ENCODE results near the gene PTPN6.

The PTPN6 gene

DNA sequence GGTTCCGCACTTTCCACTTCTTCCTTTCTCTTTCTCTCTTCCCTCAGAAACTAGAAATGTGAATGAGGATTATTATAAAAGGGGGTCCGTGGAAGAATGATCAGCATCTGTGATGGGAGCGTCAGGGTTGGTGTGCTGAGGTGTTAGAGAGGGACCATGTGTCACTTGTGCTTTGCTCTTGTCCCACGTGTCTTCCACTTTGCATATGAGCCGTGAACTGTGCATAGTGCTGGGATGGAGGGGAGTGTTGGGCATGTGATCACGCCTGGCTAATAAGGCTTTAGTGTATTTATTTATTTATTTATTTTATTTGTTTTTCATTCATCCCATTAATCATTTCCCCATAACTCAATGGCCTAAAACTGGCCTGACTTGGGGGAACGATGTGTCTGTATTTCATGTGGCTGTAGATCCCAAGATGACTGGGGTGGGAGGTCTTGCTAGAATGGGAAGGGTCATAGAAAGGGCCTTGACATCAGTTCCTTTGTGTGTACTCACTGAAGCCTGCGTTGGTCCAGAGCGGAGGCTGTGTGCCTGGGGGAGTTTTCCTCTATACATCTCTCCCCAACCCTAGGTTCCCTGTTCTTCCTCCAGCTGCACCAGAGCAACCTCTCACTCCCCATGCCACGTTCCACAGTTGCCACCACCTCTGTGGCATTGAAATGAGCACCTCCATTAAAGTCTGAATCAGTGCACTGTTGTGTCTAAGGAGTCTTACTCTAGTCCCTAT lies 28.0 kb upstream of the PTPN6 start:
- no peak for DNase-seq (ENCODE audit: low read depth)

DNA sequence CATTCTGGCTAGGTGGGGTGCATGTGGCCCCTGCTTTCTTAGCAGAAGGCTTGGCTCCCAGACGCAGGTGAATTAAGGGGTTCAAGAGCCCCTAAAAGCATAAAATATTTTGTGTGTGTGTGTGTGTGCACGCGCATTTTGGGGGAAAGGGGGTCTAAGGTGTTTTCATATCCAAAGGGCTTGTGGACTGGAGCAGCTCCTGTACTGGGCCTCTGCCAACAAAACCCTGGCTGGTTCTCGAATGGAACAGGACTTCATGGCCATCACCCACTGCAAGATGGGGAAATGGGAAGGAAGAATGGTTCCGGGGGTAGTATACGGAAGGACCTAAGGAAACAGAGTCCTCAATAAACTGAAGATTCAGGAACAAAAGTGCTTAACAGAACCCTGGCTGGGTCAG lies 27.3 kb upstream of the PTPN6 start:
- TF ChIP-seq, protein P1, sequence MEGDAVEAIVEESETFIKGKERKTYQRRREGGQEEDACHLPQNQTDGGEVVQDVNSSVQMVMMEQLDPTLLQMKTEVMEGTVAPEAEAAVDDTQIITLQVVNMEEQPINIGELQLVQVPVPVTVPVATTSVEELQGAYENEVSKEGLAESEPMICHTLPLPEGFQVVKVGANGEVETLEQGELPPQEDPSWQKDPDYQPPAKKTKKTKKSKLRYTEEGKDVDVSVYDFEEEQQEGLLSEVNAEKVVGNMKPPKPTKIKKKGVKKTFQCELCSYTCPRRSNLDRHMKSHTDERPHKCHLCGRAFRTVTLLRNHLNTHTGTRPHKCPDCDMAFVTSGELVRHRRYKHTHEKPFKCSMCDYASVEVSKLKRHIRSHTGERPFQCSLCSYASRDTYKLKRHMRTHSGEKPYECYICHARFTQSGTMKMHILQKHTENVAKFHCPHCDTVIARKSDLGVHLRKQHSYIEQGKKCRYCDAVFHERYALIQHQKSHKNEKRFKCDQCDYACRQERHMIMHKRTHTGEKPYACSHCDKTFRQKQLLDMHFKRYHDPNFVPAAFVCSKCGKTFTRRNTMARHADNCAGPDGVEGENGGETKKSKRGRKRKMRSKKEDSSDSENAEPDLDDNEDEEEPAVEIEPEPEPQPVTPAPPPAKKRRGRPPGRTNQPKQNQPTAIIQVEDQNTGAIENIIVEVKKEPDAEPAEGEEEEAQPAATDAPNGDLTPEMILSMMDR (IDR thresholded peaks at IDR 0.05; ENCODE audit: low read depth, low read length, missing control alignments), result no peak
- in situ Hi-C loops (cut with HindIII; ENCODE audit: low sequenced_read_pairs), result no loop called here
- no peak for DNase-seq (ENCODE audit: low read depth)
- no peak overlapping the region for H3K4me3 ChIP-seq (ENCODE audit: low read depth, low read length)

More for the DNA sequence above, 28.0 kb upstream of the PTPN6 start:
- TF ChIP-seq, protein P1 (IDR thresholded peaks at IDR 0.05; ENCODE audit: low read depth, low read length, missing control alignments), result no peak
- in situ Hi-C loops (cut with HindIII; ENCODE audit: low sequenced_read_pairs), result no loop called here
- H3K4me3 ChIP-seq (ENCODE audit: low read depth, low read length), result no peak overlapping the region

DNA sequence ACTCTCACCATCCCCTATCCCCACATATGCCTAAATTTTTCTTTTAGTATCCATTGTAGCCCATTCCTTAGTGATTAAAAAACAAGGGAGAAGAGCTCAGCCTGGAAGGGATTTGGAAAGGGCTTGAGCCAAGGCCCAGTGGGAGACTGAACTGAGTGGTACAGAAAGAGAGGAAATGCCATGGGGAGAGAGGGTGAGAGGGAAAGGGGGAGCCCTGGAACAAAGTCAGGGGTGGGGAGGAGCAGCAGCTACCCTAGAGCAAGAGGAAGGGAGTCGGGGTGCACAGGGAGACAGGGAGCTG lies 26.0 kb upstream of the PTPN6 start:
- peak overlapping the region; percentile 96 for H3K4me3 ChIP-seq (ENCODE audit: low read depth, low read length)
- in situ Hi-C loops (cut with HindIII; ENCODE audit: low sequenced_read_pairs), result no loop called here
- no peak for DNase-seq (ENCODE audit: low read depth)

DNA sequence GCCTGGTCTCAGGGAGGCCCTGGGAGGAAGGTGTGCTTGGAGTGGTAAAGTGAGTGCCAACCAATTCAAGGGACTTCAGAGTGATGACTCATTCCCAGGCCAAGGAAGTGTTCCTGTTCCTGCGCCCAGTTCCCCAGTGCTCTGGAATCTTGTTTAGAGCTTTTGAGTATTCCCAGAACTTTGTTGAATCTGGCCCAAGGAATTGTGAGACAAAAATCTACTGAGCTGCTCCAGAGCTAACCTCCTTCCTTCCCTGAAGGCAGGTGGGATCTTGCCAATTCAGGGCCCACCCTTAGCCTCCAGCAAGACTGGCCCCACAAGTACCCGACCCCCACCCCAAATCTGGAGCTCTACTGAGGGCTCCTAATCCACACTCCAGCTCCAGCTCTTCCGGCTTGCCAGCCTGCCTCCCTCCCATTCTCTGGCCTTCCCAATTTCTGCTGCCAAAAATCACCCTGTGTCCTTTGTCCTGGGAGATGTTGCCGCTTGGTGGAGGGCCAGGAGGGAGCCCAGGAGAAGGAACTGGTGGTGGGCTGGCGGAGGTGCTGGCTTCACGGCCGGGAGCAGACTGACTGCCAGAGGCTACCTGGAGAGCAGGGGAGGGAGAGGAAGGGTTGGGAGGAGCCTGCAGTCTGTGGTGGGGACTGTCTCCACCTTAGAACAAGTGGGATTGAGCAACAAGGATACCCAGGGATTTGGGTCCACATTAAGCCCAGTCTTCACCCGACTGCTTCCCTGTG lies 25.4 kb upstream of the PTPN6 start:
- DNase-seq (ENCODE audit: low read depth), result no peak
- H3K4me3 ChIP-seq (ENCODE audit: low read depth, low read length), result peak overlapping the region; percentile 96
- TF ChIP-seq, protein P1 (IDR thresholded peaks at IDR 0.05; ENCODE audit: low read depth, low read length, missing control alignments), result no peak
- in situ Hi-C loops (cut with HindIII; ENCODE audit: low sequenced_read_pairs), result no loop called here

More for the DNA sequence above, 26.0 kb upstream of the PTPN6 start:
- TF ChIP-seq, protein P1 (IDR thresholded peaks at IDR 0.05; ENCODE audit: low read depth, low read length, missing control alignments), result no peak

DNA sequence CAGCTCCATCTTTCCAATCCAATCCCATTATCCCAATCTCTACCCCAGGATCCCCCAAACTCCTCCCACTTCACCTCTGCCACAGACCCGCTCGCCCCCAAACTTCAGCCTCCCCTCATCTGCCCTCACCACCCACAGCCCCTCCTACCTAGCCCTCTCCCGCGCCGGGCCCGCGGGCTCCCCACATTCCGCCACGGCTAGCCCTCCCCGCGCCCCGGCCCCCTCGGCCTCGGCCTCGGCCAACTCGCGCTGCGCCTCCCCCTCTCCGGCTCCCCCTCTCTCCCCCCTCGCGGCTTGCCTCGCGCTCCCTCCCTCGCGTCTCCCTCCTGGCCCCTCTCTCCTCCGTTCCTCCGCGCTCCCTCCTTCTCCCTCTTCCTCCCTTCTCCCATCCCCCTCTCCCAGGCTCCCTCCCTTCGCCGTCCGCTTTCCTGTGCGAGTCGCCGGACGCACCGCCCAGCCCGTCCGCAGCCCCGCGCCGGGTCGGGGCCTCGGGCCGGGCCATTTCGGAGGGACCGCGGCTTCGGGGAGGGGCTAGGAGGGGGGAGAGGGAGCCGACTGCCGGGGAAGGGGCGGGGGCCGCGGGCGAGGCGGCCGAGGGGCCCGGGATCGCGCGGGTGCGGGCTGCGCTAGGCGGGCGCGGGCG lies 23.7 kb upstream of the PTPN6 start, which contains the start of gene ATN1:
TSS of gene ATN1 (plus strand) at position 581 of the 643 bp plus-strand sequence. CDS start 6,043 bp downstream, outside the sequence.
- in situ Hi-C loops (cut with HindIII; ENCODE audit: low sequenced_read_pairs), result no loop called here

More for the DNA sequence above, 23.7 kb upstream of the PTPN6 start, which contains the start of gene ATN1:
- TF ChIP-seq, protein P1 (IDR thresholded peaks at IDR 0.05; ENCODE audit: low read depth, low read length, missing control alignments), result no peak
- DNase-seq (ENCODE audit: low read depth), result no peak
- peak within 1 kb of the TSS; percentile 96 for H3K4me3 ChIP-seq (ENCODE audit: low read depth, low read length)

All from astrocyte of the cerebellum (primary cell).